HepG2 (cell line): ENCODE data around the gene ZNF503. TPM values are rescaled to one million over a fixed set of nuclear protein-coding genes. Genes with fewer than 3 reads are reported as not detected.

Source experiments
- CCAR2 ChIP-seq: fragments of 200-400 bp; formaldehyde crosslinking; optimal IDR thresholded peaks from 2 replicates; pipeline ENCODE3; 2018; ENCODE audit warnings: low read depth, mild to moderate bottlenecking, low read length, moderate library complexity
- E2F1 ChIP-seq: sonication (generic); formaldehyde crosslinking; IDR thresholded peaks from 2 replicates; pipeline ENCODE4 v1.5.0; 2020; ENCODE audit warnings: missing genetic modification reagents
- GPBP1L1 ChIP-seq: sonication (generic); formaldehyde crosslinking; IDR thresholded peaks from 2 replicates; pipeline ENCODE4 v1.5.0; 2020; ENCODE audit warnings: mild to moderate bottlenecking, missing genetic modification reagents
- GPN1 ChIP-seq: sonication (generic); formaldehyde crosslinking; IDR thresholded peaks from 2 replicates; pipeline ENCODE4 v1.5.1; 2020; ENCODE audit warnings: missing genetic modification reagents, borderline replicate concordance
- PHF5A ChIP-seq: IDR thresholded peaks from one replicate; pipeline ENCODE4 v1.6.1; 2018; ENCODE audit warnings: low read depth, missing genetic modification reagents; ENCODE audit not compliant: unreplicated experiment
- PPARG ChIP-seq: conservative IDR thresholded peaks from 2 replicates; pipeline ENCODE4 v1.6.1; 2016; ENCODE audit warnings: missing biosample characterization, missing genetic modification reagents
- SAFB2 ChIP-seq: sonication (generic); formaldehyde crosslinking; IDR thresholded peaks from 2 replicates; pipeline ENCODE4 v1.5.1; 2020; ENCODE audit warnings: missing genetic modification reagents, low read depth, mild to moderate bottlenecking, borderline replicate concordance
- SIX4 ChIP-seq: sonication (generic); formaldehyde crosslinking; IDR thresholded peaks from 2 replicates; pipeline ENCODE4 v1.4.0; 2020; ENCODE audit warnings: missing genetic modification reagents
- SOX5 ChIP-seq: IDR thresholded peaks from 2 replicates; pipeline ENCODE4 v1.6.1; 2016; ENCODE audit warnings: borderline replicate concordance
- TRIM24 ChIP-seq: sonication (generic); formaldehyde crosslinking; IDR thresholded peaks from 2 replicates; pipeline ENCODE4 v1.8.0; 2022; ENCODE audit warnings: mild to moderate bottlenecking, missing genetic modification reagents
- ZBTB1 ChIP-seq: sonication (generic); formaldehyde crosslinking; IDR thresholded peaks from 2 replicates; pipeline ENCODE4 v1.4.0; 2020; ENCODE audit warnings: missing genetic modification reagents, borderline replicate concordance
- ZBTB46 ChIP-seq: sonication (generic); formaldehyde crosslinking; IDR thresholded peaks from 2 replicates; pipeline ENCODE4 v1.4.0; 2020; ENCODE audit warnings: mild to moderate bottlenecking, missing genetic modification reagents, borderline replicate concordance
- ZFP36L2 ChIP-seq: sonication (generic); formaldehyde crosslinking; IDR thresholded peaks from 2 replicates; pipeline ENCODE4 v1.4.0; 2020; ENCODE audit warnings: missing genetic modification reagents
- ZNF296 ChIP-seq: sonication (generic); formaldehyde crosslinking; conservative IDR thresholded peaks from 2 replicates; pipeline ENCODE4 v1.5.0; 2020; ENCODE audit warnings: mild to moderate bottlenecking, missing genetic modification reagents
- ZNF512 ChIP-seq: sonication (generic); formaldehyde crosslinking; IDR thresholded peaks from 2 replicates; pipeline ENCODE4 v1.4.0; 2020; ENCODE audit warnings: mild to moderate bottlenecking, missing genetic modification reagents
- ZNF547 ChIP-seq: sonication (generic); formaldehyde crosslinking; IDR thresholded peaks from 2 replicates; pipeline ENCODE4 v1.5.1; 2020; ENCODE audit warnings: mild to moderate bottlenecking, missing genetic modification reagents
- ZNF549 ChIP-seq: sonication (generic); formaldehyde crosslinking; IDR thresholded peaks from 2 replicates; pipeline ENCODE4 v1.5.0; 2020; ENCODE audit warnings: missing genetic modification reagents
- ZSCAN20 ChIP-seq: sonication (generic); formaldehyde crosslinking; IDR thresholded peaks from 2 replicates; pipeline ENCODE4 v1.4.0; 2020; ENCODE audit warnings: missing genetic modification reagents, mild to moderate bottlenecking, borderline replicate concordance
- polyA plus RNA-seq, 8 experiments: library from polyadenylated mRNA; depleted of rRNA in 3 of 8; stranded (reverse) in 7 of 8; unstranded in 1 of 8; fragments of >200 nt; fragmentation: Illumina TruSeq in 4 of 8; extraction: Trizol in 4 of 8; gene quantifications; 2 replicates each; pipeline versions ENCODE4 v1.2.1 to v1.2.3, GENCODE V29; 2011 to 2016; ENCODE audit warnings: low read depth in 4 of 8, missing spikeins in 1 of 8, mixed read lengths in 1 of 8; ENCODE audit not compliant: insufficient read depth in 1 of 8
- total RNA-seq, 5 experiments: library from RNA; depleted of rRNA; stranded (reverse); fragments of >200 nt; fragmentation: Illumina TruSeq; extraction: Trizol; gene quantifications; 2 replicates each; pipeline ENCODE4 v1.2.3, GENCODE V29; 2016; ENCODE audit warnings: low read depth in 1 of 5
- TF ChIP-seq, protein P1 (sequence below): IDR thresholded peaks from 2 replicates; pipeline ENCODE4 v1.6.1; 2016; ENCODE audit warnings: low read depth
- TF ChIP-seq, protein P2 (sequence below): IDR thresholded peaks from 2 replicates; pipeline ENCODE4 v1.6.1; 2016; ENCODE audit warnings: mild to moderate bottlenecking, missing biosample characterization, missing genetic modification reagents

The ZNF503 gene
- total and polyA plus RNA-seq, 2 of the 13 experiments (the other 11 are each of a cell fraction or from before 2014, with no cell fraction given), result 2.7 to 8.3 TPM

GRCh38 chr10:75399461-75400162 lies 2.0 kb downstream of the ZNF503 start (continued):
- TF ChIP-seq, protein P1, sequence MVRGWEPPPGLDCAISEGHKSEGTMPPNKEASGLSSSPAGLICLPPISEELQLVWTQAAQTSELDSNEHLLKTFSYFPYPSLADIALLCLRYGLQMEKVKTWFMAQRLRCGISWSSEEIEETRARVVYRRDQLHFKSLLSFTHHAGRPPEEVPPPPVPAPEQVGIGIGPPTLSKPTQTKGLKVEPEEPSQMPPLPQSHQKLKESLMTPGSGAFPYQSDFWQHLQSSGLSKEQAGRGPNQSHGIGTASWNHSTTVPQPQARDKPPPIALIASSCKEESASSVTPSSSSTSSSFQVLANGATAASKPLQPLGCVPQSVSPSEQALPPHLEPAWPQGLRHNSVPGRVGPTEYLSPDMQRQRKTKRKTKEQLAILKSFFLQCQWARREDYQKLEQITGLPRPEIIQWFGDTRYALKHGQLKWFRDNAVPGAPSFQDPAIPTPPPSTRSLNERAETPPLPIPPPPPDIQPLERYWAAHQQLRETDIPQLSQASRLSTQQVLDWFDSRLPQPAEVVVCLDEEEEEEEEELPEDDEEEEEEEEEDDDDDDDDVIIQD (CRISPR knock-in tag), result no peak
- TF ChIP-seq ZNF549 (CRISPR knock-in tag) (no peak), GPBP1L1 (CRISPR knock-in tag) (no peak), ZBTB1 (CRISPR knock-in tag) (no peak), SIX4 (CRISPR knock-in tag) (no peak), ZFP36L2 (CRISPR knock-in tag) (no peak), E2F1 (no peak), TRIM24 (CRISPR knock-in tag) (no peak), PPARG (CRISPR knock-in tag) (no peak), ZNF296 (CRISPR knock-in tag) (no peak), SAFB2 (CRISPR knock-in tag) (no peak), SOX5 (CRISPR knock-in tag) (no peak), ZNF512 (CRISPR knock-in tag) (0 out of 2 replicates have a peak, but pooled peaks have one; percentile 36), ZSCAN20 (CRISPR knock-in tag) (peak; percentile 28; the same call in 1 of the 2 replicates), PHF5A (no peak), CCAR2 (no peak), ZNF547 (no peak), GPN1 (CRISPR knock-in tag) (no peak; the same call in 1 of the 2 replicates), ZBTB46 (CRISPR knock-in tag) (no peak)
- TF ChIP-seq, protein P2, sequence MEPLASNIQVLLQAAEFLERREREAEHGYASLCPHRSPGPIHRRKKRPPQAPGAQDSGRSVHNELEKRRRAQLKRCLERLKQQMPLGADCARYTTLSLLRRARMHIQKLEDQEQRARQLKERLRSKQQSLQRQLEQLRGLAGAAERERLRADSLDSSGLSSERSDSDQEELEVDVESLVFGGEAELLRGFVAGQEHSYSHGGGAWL (CRISPR knock-in tag), result no peak
